Hematopoietic multipotent progenitor cell treated with erythropoietin and hydrocortisone succinate and interleukin-3 and kit ligand, for 17 days (in vitro differentiated cells): ENCODE data around the gene ARMC7.
"Not testable (repeated sequence)": the region's sequence is repeated elsewhere in the genome, so short reads cannot be mapped to it uniquely, and the experiment has no call there.

Experiments
- DNase-seq: peaks from one replicate; pipeline ENCODE4 v3.0.0-alpha.2; 2015; ENCODE audit warnings: low spot score

ARMC7 gene

DNA sequence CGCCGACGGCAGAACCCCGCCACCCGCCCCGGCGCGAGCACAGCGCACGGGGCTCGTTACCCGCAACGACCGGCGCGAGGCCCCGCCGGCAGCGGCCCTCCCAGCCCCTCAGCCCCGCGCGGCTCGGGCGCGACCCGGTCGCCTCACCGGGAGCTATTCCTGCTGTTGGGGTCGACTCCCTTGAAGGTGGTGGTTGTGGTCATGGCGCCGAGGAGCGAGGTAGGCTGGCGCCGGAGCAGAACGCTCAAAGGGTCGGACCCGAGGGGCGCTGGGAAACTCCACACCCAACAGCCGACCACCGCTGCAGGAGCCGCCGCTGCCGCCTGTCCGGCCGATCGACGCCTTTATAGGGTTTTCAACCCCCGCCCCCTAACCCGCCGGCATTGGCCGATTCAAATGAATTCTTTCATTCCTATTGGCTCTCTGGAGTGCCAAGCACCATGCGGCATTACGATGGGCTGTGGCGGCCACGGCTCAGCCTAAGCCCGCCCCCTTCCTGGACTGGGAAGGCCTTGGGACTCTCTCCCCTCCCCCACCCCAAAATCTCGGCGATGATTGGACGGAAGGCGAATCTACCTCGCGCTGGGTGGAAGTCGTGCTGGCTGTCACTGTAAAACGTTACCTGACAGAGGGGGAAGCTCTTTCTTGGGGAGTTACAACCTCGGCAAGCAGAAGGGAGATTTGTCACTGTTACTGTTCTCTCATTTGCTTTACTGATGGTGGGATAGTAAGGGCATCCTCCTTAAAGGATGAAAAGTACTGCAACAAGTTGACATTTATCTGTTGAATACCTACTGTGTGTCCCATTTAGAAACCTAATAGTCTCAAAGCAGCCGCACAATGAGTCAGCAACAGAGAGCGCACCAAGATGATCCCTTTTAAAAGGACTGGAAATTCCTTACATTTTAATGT lies 44.7 kb downstream of the ARMC7 start, which contains the start of gene JPT1:
Gene JPT1 (minus strand): TSS at position 318 of the 912 bp plus-strand sequence. CDS start 115 bp downstream, at position 203.
- peak; percentile 97 for DNase-seq

DNA sequence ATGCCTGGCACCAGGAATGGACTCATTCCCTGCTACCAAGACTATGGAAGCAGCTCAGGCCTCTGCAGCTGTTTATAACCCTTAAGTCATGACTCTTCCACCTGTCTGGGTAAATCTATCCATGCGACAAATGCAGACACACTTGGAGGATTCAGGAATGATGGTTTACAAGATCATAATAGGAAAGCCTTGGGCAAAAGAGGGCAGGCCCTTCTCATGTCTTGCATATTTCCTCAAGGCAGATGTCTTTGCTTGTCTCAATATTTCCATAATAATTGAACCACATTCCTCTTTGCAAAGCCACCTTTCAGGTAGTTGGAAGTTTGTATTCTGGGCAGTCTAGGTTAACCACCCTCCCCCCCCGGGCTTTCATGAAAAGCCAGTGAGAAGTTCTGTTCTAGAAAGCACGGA lies 45.4 kb downstream of the ARMC7 start:
- no peak for DNase-seq

DNA sequence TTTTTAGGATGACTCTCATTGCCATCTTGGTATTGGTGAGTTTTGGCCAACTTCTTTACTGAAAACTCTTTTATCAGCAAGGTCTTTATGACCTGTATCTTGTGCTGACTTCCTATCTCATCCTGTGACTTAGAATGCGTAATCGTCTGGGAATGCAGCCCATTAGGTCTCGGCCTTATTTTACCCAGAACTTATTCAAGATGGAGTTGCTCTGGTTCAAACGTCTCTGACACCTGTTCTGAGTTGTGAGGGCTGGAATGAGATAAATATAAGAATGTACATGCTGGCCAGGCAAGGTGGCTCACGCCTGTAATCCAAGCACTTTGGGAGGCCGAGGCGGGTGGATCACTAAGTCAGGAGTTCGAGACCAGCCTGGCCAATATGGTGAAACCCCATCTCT lies 48.7 kb downstream of the ARMC7 start:
- not testable (repeated sequence) for DNase-seq

DNA sequence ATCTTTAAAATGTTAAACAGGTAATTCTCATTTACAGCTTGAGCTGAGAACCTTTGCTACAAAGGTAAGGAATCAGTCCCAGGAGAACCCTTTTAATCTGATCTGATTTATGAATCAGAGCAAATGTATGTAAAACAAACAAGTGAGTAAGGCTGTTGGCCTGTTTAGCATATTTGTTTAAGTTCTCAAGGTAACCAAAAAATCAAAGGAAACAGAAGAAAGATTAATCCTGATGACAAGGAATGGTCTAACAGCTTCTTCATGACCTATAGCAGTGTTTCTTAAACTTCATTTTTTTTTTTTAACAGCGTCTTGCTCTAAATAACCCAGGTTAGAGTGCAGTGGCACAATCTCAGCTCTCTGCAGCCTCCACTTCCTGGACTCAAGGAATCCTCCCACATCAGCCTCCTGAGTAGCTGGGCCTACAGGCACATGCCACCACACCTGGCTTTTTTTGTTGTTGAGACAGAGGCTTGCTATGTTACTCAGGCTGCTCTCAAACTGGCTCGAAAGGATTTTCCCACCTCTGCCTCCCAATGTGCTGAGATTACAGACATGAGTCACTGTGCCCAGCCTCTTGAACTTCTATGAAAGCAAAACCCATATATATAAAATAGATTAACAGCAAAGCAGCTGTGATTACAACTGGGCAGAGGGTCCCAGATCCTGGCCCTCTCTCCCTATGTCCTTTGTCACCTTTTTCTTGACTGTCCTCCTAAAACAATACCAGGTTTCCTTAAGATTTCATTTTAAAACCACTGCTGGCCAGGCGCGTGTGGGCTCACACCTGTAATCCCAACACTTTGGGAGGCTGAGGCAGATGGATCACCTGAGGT lies 49.6 kb downstream of the ARMC7 start:
- DNase-seq = no peak

DNA sequence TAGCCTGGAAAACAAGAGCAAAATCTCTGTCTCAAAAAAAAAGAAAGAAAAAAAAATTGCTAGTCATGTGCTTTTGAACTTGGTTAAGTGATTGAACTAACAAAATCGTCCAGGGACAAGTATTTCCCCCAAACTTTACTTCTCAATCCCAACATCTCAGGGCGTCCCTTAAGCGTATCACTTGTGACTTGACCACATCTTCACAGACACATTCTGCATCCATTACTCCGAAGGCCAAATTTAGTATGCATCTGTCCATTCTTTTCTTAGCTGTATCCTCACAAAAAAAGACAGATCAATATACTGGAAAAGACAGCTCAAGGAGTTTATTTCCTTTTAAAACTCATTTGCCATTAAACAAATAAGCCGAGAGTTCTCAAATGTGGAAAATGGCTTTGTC lies 50.4 kb downstream of the ARMC7 start:
- DNase-seq = no peak

DNA sequence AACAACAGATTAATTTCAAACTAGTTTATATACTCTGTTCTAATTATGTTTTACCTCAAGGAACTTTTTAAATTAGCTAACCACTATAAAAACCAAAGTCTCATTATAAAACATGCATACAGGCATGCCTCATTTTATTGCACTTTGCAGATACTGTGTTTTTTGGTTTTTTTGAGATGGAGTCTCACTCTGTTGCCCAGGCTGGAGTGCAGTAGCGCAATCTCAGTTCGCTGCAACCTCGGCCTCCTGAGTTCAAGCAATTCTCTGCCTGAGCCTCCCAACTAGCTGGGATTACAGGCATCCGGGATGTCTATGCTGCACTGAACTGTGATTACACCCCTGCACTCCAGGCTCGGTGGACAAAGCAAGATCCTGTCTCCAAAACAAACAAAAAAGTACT lies 53.3 kb downstream of the ARMC7 start:
- DNase-seq = no peak

DNA sequence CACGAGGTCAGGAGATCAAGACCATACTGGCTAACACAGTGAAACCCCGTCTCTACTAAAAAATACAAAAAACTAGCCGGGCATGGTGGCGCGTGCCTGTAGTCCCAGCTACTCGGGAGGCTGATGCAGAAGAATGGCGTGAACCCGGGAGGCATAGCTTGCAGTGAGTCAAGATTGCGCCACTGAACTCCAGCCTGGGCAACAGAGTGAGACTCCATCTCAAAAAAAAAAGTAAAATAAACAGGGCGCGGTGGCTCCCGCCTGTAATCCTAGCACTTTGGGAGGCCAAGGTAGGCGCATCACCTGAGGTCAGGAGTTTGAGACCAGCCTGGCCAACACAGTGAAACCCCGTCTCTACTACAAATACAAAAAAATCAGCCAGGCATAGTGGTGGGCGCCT lies 54.8 kb downstream of the ARMC7 start:
- not testable (repeated sequence) for DNase-seq

DNA sequence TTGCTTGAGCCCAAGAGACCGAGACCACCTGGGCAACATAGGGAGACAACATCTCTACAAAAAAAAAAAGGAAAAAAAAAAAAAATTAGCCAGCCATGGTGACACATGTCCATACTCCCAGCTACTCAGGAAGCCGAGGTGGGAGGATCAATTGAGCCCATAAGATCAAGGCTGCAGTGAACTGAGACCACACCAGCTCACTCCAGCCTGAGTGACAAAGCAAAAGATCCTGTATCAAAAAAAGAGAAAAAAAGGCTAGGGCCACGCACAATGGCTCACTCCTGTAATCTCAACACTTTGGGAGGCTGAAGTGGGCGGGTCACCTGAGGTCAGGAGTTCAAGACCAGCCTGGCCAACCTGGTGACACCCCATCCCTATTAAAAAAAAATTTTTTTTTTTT lies 59.2 kb downstream of the ARMC7 start:
- no peak for DNase-seq

DNA sequence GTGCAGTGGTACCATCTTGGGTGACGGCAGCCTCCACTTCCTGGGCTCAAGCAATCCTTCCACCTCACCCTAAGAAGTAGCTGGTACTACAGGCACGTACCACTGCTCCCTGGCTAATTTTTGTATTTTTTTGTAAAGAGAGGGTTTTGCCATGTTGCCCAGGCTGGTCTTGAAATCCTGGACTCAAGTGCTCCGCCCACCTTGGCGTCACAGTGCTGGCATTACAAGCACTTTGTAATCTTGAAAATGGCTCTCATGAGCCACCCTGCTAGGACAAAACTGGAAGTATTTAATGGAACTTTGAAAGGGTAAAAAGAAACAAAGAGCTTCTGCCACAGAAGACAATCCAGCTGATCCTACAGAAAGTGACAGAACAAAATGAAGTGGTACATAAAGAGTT lies 63.8 kb downstream of the ARMC7 start:
- peak; percentile 27 for DNase-seq

DNA sequence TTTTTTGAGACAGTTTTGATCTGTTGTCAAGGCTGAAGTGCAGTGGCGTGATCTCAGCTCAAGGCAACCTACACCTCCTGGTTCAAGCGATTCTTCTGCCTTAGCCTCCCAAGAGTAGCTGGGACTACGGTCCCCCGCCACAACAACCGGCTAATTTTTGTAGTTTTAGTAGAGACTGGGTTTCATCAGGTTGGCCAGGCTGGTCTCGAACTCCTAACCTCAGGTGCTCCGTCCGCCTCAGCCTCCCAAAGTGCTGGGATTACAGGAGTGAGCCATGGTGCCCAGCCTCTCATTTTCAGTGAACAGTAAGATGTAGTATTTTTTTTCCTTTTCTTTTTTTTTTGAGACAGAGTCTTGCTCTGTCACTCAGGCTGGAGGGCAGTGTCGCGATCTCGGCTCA lies 65.2 kb downstream of the ARMC7 start:
- no peak for DNase-seq

DNA sequence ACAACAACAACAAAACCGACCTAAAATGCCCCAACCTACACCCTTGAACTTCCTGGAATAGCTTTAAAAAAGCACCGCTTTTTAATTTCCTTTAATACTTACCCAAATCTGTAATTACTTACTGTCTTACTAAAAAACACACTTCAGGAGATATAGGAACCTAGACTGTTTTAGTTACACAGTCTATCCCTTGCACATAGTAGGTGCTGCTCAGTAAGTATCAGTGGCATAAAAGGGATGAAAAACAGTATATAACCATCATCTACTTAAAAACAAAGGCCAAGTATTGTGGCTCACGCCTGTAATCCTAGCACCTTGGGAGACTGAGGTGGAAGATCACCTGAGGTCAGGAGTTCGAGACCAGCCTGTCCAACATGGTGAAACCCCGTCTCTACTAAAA lies 66.9 kb downstream of the ARMC7 start:
- no peak for DNase-seq

DNA sequence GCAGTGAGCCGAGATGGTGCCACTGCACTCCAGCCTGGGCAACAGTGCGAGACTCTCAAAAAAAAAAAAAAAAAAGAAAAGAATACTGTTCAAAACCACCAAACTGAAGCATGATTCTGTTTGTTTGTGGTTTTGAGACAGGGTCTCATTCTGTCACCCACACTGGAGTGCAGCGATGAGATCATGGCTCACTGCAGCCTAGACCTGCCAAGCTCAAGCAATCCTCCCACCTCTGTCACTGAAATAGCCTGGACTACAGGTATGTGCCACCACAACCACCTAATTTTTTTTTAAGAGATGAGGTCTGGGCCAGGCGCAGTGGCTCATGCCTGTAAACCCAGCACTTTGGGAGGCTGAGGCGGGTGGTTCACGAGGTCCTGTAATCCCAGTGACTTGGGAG lies 68.7 kb downstream of the ARMC7 start:
- DNase-seq = no peak
